Endometrial microvascular endothelial cells (primary cell): ENCODE measurements around the gene RCVRN. TPM values are rescaled to one million over a fixed set of nuclear protein-coding genes. Genes with fewer than 3 reads are reported as not detected.

Source experiments
- in situ Hi-C: cut with HindIII; loops from 2 replicates; pipeline ENCODE4 v1.10.0; 2017; ENCODE audit warnings: low sequenced_read_pairs, low pct_unique_long_range_greater_than_20kb; ENCODE audit errors: inconsistent ontology term
- total RNA-seq: library from RNA; depleted of rRNA; stranded (reverse); fragments of >200 nt; gene quantifications from one replicate; pipeline ENCODE4 v1.2.3, GENCODE V29; 2015; ENCODE audit errors: inconsistent ontology term

The RCVRN gene
- total RNA-seq, 1 donor from 2014 or later, result not detected

DNA sequence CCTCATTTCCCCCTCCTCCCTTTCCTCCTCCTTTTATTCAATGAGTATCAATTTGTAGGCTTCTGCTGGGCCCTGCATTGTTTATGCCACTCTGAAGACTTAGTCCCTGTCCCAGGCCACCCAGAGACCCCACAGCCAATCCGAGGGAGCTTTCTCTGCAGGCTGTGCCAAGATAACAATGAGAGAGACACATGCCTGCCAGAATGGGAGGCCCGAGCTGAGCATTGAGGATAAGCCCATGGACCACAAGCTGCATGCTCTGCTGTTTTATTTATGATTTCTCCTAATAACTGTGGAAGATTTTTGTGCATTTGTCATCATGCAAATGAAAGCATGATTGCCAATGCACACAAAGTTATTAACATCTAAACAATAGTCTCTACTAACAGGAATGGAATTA is 3.0 kb downstream of the RCVRN start:
- in situ Hi-C loops, result no loop called here

DNA sequence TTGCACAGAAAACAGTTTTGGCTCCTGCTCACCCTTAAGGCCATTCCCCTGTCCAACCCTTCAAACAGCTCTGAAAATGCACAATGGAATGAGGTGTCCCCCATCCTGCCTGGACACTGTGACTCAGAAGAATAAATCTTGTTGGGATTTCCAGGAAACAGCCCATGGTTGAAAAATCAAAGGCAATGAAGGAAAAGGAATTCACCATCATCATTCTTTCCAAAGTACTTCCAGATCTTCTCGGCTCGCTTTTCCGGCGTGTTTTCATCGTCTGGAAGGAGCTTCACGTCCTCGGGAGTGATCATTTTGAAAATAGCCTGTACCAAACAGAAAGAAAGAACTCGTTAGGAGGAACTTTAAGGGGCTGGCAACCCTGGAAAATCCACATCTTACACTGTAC is 4.3 kb downstream of the RCVRN start:
- in situ Hi-C loops, result no loop called here

DNA sequence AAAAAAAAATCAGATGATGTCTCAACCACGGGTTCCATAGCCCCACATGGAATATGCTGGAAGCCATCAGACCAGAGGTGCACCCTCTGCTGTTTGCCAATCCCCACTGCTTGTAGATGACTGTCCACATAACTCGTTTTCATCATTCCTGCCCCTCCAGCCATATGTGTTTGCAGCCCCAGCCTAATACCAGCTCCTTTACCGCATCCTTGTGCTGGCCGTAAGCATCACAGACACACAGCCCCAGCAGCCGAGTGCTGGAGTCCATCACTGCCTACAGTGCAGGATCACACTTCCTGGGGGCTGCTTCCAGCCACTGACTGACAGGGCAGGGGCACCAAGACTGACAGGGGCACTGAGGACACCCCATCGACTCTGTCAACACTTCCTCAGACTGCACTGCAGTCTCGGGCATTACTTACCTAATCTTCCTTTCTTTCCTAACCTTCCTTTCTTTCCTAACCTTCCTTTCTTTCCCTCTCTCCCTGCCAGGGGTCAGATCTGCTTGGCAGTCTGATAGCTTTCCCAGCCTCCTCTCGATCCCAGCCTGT is 5.0 kb downstream of the RCVRN start:
- in situ Hi-C loops, result no loop called here

DNA sequence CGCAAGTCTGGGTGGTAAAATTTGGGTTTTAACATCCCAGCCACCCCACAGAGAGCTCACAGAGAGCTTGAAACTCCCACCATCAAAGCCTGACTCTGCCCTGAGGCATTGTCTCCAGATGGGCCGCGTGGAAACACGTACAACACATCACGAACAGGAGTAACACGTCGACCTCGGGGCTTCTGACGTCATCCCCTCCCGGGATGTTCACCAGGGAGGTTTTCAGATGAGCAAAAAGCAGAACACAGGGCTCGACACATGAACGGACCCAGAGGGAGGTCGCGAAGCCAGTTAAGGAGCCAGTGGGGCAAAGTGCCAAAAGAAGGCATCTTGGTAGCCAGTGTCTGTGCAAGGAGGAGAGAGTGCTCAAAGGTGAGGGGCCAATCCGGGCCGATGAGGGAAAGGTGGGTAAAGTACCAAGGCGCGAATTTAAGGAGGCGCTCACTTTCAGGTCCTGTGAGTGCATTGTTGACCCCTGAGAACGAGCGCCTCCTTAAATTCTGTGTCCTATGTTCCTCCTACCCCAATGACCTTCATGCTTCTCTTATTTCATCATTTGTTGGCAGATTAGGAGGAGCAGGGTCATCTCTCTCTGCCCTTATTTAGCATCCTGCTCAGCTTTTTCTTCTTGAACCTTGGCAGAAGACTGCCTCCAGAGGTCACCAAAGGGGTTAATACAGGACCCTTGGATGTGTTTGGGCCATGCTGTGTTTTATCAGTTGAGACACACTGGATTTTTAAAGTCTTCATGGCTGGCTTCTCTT is 5.6 kb downstream of the RCVRN start:
- in situ Hi-C loops, result no loop called here

DNA sequence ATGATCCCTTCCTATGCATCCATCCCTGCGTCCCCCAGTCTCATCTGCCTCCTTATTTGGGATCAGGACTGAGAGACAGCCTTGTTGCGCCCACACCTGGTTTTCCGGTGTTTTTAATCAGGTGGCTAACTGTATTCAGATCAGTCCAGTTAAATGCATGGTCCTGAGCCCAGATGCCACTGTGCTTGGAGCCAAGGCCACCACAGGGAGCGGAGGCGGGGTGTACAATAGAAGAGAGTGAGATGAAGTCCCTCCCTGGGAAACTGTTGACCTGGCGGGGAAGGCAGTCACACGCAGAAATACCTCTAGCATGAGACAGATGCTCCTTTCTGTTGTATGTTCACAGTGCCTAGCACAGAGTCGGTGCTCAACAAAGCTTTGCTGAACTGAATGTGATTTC is 6.3 kb downstream of the RCVRN start:
- in situ Hi-C loops, result no loop called here

DNA sequence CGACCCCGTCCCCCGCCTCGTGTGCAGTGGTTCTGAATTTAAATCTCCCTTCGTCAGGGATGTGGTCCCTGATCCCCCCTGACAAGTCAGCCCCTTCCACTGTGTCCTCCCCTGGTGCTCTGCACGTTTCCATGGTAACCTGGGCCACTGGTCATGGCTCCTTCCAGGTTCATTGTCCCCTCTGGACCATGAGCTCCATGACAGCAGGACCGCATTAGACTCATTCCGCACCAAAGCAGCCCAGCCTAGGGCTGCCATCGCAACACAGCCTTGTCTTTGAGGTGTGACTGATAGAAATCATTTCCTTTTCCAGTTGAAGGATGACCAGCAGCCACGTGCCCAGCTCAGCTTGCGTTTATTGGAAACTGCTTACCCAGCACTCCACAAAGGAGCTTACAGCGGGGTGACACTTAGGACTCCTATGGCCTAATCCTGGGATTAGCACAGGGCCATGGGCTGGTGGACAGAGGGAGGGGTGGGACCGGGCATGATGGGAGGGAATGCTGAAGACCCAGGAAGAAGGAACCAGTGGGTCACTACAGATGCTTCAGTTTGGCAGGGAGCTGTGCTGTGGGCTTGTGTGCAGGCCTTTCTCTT is 7.6 kb downstream of the RCVRN start:
- in situ Hi-C loops, result no loop called here

DNA sequence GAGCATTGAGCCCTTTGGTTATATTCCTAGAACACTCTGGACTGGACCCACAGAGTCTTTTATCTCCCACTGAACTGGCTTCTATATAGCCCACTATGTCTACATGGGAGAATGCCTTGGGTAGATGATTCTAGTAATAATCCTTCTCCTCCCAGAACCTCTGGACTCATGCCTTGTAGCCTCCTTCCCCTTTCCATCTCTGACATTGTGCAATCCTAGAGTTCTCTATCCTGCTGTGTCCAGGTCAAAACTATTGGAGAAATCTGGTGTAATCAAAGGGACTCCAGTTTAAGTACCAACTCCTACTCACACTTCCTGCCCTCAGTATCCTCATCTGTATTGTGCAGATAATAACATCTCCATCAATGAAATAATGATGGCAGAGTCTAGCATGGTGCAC is 9.1 kb downstream of the RCVRN start:
- in situ Hi-C loops, result no loop called here

DNA sequence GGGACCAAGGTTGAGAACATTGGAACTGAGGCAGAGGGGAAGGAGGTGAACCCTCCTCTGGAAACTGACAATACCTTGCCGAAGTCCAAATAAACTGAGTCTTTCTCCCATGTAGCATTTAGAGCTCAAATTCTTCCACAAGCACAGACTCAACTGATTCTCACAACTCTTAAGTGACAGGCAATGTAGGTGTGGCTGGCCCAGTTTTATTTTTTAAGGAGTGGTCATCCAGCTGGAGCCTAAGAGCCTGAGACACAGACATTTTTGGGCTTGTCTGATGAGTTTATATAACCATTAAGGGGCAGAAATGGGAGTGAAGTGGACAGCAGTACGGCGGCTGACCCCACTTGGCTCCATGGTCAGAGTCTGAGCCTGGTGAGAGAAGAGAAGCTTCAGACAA is 10.8 kb downstream of the RCVRN start:
- in situ Hi-C loops, result no loop called here

DNA sequence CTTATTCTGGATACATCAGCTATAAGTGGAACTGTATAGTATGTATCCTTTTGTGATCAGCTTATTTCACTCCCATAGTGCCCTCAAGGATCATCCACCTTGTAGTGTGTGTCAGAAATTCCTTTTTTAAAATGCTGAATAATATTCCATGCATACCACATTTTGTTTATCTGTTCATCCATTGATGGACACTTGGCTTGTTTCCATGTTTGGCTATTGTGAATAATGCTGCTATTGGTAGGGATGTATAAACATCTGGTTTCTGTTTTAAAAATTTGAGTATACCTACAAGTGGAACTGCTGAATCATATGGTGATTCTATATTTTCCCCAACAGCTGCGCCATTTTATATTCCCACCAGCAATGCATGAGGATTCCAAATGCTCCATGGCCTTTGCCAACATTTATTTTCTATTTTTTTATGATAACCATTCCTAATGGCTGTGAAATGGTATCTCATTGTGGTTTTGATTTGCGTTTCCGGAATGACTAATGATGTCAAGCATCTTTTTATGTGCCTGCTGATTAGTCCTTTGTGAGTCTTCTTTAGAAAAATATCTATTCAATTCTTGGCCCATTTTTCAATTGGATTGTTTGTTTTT is 11.6 kb downstream of the RCVRN start:
- in situ Hi-C loops, result no loop called here

DNA sequence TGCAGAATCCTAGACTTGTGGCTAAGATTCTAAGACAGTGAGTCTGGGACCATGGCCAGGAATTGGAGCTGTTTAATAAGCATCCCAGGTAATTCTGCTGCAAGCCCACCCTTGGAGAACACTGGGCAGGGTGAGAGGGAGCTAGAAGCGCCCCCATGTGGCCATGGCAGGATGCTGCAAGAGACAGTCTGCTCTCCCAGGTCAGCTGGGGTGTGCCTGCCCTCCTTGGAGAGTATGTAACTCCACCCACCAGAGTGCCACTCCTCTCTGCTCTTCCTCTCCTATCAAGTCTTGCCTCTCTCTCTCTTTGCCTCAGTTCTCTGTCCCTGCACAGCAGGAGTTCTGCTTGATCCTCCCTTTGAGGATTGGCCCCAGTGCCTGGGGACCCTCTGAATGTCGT is 14.9 kb downstream of the RCVRN start:
- in situ Hi-C loops, result no loop called here

DNA sequence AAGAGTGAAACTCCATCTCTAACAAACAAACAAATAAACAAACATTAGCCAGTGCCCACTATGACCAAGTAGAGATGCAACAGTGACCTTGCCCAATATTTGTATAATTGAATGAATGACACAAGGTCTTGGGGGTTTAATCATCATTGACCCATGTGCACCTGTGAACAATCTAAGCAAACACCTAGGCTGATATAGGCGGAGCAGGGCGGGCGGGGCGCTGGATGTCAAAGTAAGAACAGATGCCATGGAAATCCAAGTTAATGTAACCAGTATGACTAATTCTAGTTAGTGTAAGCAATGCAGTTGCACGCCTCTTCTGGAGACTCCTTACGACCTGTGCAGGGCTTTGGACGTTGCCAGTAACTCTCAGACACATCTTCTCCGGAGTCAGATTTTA is 17.6 kb downstream of the RCVRN start:
- in situ Hi-C loops, result no loop called here

DNA sequence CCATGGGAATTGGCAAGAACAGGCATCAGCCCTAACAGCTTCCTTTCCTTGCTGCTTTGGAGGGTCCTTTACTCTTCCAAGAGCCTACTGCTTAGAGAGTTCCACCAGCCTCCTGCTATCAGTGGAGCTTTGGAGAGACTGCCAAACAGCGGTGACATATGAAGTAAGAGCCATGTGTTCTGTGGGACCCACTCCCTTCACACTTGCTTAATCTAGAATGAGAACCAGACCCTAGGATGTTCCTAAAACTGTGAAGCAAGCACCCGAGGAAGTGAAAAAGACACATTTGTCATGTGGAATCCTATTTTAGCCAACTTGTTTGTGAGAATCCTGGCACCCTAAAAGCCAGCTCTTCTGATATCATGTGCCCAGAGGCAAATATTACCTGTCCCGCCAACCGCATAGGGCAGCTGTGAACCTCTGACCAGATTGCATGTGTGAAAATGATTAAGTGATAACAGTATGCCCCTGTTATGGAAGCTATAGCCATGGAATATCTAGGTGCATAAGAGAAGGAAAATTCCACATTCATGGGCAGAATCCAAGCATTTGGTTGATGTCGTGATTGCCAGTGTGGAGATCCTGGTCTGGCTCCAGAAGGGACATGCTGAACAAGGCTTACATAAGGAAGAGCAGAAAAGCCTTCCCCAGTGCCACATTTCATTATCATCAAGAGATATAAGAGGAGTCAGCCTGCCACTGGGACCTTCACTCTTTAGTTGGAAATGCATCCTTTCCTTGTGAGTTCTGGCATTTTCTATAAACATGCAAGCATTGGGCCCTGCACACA is 18.7 kb downstream of the RCVRN start:
- in situ Hi-C loops, result no loop called here

DNA sequence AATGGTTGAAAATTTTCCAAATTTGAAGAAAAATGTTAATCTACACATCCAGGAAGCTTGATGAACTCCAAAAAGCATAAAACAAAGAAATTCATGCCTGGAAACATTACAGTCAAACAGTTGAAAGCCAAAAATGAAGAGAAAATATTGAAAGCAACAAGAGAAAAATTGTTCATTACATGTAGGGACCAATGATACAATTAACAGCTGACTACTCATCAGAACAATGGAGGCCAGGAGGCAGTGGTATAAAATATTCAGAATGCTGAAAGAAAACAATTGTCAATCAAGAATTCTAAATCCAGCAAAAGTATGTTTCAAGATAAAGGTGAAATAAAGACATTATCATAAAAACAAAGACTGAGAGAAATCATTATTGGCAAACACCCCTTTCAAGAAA is 21.6 kb downstream of the RCVRN start:
- in situ Hi-C loops, result no loop called here

DNA sequence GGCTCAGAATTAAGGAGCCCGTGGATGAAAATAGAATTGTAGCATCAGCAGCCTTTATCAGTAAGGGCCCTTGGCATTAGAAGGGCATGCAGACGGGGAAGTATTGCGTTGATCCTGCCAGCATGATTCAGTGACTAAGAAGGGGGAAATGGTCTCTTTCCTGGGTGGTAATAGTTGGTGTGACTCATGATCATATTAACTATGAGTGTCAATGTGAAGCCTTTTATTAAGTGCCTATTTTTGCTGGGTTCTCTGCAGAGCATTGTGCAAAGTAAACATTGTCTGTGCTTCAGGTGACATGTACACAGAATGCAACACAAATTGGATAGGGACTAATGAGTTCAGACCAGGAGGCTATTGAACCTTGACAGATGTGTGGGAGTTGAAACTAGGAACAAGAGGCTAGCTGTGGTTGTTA is 24.5 kb downstream of the RCVRN start:
- in situ Hi-C loops, result no loop called here

DNA sequence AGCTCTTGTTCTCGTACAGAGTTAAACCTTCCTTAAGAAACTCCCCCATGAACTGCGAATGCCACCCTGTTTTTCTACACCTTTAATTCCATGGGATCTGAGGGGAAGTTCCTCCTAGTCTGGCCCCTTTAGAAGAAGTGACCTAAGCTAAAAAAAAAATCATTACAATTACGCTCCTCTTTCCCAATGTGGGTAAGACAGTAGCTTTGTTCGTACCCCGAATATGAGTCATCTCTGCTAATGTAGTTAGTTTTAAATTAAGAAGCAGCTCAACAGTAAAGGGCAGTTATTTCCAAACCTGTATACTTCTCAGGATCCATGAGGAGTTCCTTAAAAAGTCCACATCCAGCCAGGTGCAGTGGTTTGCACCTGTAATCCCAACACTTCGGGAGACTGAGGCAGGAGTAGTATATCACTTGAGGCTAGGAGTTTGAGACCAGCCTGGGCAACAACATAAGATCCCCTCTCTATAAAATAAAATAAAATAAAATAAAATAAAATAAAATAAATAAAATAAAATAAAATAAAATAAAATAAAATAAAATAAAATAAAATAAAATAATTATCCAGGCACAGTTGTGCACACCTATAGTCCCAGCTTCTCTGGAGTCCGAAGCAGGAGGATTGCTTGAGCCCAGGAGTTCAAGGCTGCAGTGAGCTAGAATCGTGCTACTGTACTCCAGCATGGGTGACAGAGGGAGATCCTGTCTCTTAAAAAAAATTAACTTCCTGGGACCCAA is 26.1 kb downstream of the RCVRN start:
- in situ Hi-C loops, result no loop called here

DNA sequence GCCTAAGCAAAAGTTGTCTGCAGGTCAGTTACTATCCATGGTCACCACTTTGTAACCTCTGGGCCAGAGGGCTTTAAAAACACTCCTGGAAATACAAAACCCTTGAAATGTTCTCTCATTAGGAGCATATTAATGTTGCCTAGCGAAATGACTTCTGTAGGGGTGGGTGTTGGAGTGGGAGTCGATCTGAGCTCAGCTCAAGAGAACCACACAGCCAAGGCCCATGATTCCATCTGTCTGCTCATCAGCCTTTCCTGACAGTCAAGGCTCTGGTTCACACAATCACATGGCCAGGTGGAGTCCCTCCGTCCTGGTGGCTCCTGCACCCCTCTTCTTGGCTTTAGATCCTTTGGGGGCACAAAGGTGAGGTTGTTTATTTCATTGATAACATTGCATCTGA is 26.7 kb downstream of the RCVRN start:
- in situ Hi-C loops, result no loop called here

DNA sequence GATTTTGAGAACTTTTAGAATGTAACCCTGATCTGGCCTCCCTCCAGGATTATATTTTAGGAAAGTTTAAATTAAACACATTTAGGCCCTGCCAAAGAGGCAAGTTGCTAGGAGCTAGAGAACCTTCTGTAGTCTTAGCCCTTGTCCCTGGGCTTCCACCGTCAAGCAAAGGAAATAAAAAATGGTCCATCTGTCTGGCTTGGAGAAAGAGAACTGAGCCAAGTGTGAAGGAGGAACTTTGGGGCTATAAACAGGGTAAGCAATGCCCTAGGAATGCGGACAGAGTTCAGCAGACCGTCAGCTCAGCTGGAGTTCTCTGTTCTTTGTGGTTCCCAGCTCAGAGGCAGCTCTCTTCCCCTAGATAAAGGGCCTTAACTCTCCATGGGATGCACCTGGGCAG is 29.6 kb downstream of the RCVRN start:
- in situ Hi-C loops, result no loop called here

DNA sequence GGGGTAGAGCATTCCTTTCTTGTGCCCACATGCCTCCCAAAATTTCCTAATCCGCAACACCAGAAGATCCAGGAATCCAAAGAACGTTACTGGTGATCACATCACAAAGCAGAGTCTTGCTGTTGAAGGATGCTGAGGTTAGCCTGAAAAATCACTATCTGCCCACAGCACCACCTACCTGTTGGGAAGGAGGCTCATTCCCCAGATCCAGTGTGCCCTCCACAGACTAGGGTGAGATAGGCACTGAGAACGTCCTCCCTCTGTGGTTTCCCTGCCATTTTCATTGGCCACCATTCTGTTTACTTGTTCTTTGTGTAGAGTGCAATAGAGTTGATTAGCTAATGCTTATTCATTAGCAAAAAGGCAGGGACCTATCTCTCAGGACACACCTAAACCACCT is 30.3 kb downstream of the RCVRN start:
- in situ Hi-C loops, result no loop called here

DNA sequence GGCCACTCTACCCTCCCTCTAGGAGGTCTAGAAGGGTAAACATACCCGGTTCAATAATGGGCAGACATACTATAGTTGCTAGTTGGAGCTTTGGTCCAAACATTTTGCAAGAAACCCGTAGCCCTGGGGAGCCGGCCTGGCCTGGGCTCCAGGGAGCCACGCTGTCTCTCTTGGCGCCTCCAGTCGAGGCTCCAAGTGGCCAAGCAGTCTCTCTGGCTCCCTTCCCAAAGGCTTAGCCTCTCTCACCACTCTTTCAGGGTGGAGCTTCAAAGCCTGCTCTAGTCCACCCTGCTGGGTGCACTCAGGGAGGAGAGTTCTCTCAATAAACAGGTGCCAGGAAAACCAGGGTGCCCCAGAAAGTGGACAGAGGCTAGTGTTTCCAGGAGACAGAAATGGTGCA is 32.2 kb downstream of the RCVRN start:
- in situ Hi-C loops, result no loop called here
